ENCODE measurements around the gene LIME1. TPM values are rescaled to one million over a fixed set of nuclear protein-coding genes. Genes with fewer than 3 reads are reported as not detected.
A peak's percentile ranks its signal among the peaks of the same experiment; 100 is the strongest.

Gene LIME1
- polyA plus RNA-seq, 2 of the 4 experiments (the other 2 are of a cell fraction), result 2.5 to 6.5 TPM

DNA sequence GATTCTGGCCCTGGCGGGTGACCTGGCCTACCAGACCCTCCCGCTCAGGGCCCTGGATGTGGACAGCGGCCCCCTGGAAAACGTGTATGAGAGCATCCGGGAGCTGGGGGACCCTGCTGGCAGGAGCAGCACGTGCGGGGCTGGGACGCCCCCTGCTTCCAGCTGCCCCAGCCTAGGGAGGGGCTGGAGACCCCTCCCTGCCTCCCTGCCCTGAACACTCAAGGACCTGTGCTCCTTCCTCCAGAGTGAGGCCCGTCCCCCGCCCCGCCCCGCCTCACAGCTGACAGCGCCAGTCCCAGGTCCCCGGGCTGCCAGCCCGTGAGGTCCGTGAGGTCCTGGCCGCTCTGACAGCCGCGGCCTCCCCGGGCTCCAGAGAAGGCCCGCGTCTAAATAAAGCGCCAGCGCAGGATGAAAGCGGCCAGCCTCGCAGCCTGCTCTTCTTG is 2.2 kb downstream of the LIME1 start:
- TF ChIP-seq POLR2AphosphoS2 (conservative IDR thresholded peaks at IDR 0.05; ENCODE audit: low read length) (no peak), NPAS2 (CRISPR knock-in tag; IDR thresholded peaks at IDR 0.05; ENCODE audit: borderline replicate concordance) (no peak), HOXB5 (CRISPR knock-in tag; IDR thresholded peaks at IDR 0.05) (no peak), RAD21 (conservative IDR thresholded peaks at IDR 0.05 in 1 of 2, IDR thresholded peaks at IDR 0.05 in 1 of 2) (no peak), EHMT2 (IDR thresholded peaks at IDR 0.05; ENCODE audit: low read depth) (no peak), CEBPB (IDR thresholded peaks at IDR 0.05) (no peak)
- TF ChIP-seq, protein P1, sequence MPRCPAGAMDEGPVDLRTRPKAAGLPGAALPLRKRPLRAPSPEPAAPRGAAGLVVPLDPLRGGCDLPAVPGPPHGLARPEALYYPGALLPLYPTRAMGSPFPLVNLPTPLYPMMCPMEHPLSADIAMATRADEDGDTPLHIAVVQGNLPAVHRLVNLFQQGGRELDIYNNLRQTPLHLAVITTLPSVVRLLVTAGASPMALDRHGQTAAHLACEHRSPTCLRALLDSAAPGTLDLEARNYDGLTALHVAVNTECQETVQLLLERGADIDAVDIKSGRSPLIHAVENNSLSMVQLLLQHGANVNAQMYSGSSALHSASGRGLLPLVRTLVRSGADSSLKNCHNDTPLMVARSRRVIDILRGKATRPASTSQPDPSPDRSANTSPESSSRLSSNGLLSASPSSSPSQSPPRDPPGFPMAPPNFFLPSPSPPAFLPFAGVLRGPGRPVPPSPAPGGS (IDR thresholded peaks at IDR 0.05), result no peak
- TF ChIP-seq, protein P2, sequence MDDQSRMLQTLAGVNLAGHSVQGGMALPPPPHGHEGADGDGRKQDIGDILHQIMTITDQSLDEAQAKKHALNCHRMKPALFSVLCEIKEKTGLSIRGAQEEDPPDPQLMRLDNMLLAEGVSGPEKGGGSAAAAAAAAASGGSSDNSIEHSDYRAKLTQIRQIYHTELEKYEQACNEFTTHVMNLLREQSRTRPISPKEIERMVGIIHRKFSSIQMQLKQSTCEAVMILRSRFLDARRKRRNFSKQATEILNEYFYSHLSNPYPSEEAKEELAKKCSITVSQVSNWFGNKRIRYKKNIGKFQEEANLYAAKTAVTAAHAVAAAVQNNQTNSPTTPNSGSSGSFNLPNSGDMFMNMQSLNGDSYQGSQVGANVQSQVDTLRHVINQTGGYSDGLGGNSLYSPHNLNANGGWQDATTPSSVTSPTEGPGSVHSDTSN (IDR thresholded peaks at IDR 0.05), result no peak
- H3K4me2 ChIP-seq, result peak overlapping the region; percentile 98
- peak overlapping the region in 1 of 2 experiments; percentile 89; a peak in 4 of 6 replicates for H3K27ac ChIP-seq
- H3K9me3 ChIP-seq, result no peaks in the 10 kb centered on the region
- ATAC-seq (peak in 1 of 2 experiments; percentile 1; a peak in 1 of 6 replicates), FAIRE-seq (no peak), DNase-seq (ENCODE audit: low read depth in 1 of 2, low spot score in 1 of 2) (no peak)
- H3K4me3 ChIP-seq, result no peak overlapping the region; the same call in 2 of the 3 replicates
- POLR2A ChIA-PET, result interaction anchor here (1.0 to 1.2 kb wide), 2 partner anchors 31 to 127 kb away, joined by 3 read pairs; partner anchors contain the start of genes ARFRP1, TPD52L2 and ZGPAT
- peaks cover 17% of the 10 kb centered on the region for H3K4me1 ChIP-seq
- CTCF ChIA-PET, result interaction anchor here (1.1 kb wide), 1 partner anchor 41 kb away, joined by 3 read pairs; no protein-coding TSS in a partner anchor
- WGBS (ENCODE audit: missing lambda C conversion rate), result 90% methylated on average over 6 of the region's 26 CpGs

DNA sequence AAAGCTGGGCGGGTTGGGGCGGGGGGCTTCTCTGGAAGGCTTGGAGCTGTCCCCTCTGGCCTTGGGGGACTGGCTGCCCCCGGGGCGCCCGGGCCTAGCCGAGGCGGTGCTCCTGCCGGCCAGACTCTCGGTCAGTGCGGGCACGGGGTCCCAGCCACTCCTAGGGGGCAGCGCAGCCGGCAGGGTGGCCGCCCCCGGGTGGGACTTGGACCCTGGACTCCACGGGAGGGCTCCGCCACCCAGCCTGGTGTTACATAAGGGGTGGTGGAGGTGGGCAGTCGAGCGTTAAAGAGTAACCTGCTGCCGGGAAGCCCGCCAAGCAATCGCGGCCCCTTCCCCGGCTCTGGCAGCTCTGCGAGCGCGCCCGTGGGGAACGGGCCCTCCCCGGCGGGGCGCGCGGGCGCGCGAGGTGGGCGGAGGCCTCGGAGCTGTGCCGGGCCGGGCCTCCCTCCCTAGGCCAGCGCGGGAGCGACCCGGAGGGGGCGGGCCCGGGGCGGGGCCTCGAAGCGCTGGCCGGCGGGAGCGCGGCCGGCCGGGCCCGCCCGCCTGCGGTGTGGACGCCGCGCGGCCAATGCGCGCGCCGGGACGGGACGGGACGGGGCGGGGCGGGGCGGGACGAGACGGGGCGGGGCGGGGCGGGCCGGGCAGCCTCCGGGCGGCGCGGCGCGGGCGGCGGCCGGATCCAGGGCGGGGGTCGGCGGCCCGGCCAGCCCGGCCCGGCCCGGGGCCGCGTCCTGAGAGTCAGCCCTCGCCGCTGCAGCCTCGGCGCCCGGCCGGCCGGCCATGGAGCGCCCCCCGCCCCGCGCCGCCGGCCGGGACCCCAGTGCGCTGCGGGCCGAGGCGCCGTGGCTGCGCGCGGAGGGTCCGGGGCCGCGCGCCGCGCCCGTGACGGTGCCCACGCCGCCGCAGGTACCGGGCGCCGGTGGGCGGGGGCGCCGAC is 2.9 kb downstream of the LIME1 start, which contains the start of gene SLC2A4RG:
TSS of gene SLC2A4RG (plus strand) at position 647 of the 940 bp plus-strand sequence. CDS start at position 784, 137 bp downstream.
- Histone ChIP-seq H3K4me3 (peak within 1 kb of the TSS; percentile 97), H3K4me1 (peaks cover 17% of the 10 kb centered on the region), H3K9me3 (no peaks in the 10 kb centered on the region), H3K4me2 (peak within 1 kb of the TSS; percentile 98), H3K27ac (peak within 1 kb of the TSS; percentile 93 to 96)
- ChIA-PET POLR2A (interaction anchor here (1.0 to 1.2 kb wide), 2 partner anchors 32 to 126 kb away, joined by 3 read pairs; partner anchors contain the start of genes ARFRP1, TPD52L2 and ZGPAT), CTCF (interaction anchor here (1.1 kb wide), 1 partner anchor 41 kb away, joined by 3 read pairs; no protein-coding TSS in a partner anchor)
- DNase-seq (ENCODE audit: low read depth in 1 of 2, low spot score in 1 of 2) (peak; percentile 74 to 90), FAIRE-seq (no peak), ATAC-seq (peak; percentile 44 to 56)
- TF ChIP-seq FOSB (CRISPR knock-in tag; IDR thresholded peaks at IDR 0.05), result no peak
- TF ChIP-seq POLR2A (IDR thresholded peaks at IDR 0.05; ENCODE audit: low read length), result 0 out of 2 replicates have a peak, but pooled peaks have one; percentile 8
- TF ChIP-seq, protein P2 (IDR thresholded peaks at IDR 0.05), result 0 out of 2 replicates have a peak, but pooled peaks have one; percentile 5
- WGBS (ENCODE audit: missing lambda C conversion rate), result 85% methylated on average over 4 of the region's 136 CpGs

DNA sequence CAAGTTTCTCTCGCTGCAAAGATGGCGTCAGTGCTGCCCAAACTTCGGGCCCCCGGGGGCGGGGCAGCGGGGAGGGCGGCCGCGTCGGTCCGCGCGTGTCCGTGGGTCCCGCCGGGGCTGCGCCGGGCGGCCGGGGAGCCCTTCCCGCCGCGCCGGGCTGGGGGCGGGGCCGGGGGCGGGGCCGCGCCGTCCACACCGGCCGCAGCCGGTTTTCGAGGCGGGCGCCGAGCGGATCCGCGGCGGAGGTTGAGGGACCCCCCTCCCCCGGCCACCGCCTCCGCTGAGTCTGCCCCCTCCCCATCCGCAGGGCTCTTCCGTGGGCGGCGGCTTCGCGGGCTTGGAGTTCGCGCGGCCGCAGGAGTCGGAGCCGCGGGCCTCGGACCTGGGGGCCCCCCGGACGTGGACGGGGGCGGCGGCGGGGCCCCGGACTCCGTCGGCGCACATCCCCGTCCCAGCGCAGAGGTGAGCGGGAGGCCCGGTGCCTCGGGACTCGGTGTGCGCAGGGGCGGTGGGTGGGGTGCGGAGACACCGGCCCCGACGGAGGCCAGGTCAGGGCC is 3.7 kb downstream of the LIME1 start:
- peaks cover 17% of the 10 kb centered on the region for H3K4me1 ChIP-seq
- CTCF ChIA-PET, result interaction anchor here (0.7 to 2.2 kb wide), 8 partner anchors 11 to 246 kb away, joined by 3 to 12 read pairs (median 3); no protein-coding TSS in a partner anchor
- peak overlapping the region; percentile 93 to 96 for H3K27ac ChIP-seq
- no peak for FAIRE-seq
- TF ChIP-seq, protein P3, sequence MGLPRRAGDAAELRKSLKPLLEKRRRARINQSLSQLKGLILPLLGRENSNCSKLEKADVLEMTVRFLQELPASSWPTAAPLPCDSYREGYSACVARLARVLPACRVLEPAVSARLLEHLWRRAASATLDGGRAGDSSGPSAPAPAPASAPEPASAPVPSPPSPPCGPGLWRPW (IDR thresholded peaks at IDR 0.05), result no peak
- TF ChIP-seq PHF8 (IDR thresholded peaks at IDR 0.05; ENCODE audit: borderline replicate concordance, low read depth) (0 out of 2 replicates have a peak, but pooled peaks have one; percentile 23), MYC (IDR thresholded peaks at IDR 0.05; ENCODE audit: borderline replicate concordance, low read length) (no peak), JUN (IDR thresholded peaks at IDR 0.05) (peak in 1 of 2 experiments; percentile 45; a peak in 1 of 5 replicates)
- TF ChIP-seq, protein P1 (IDR thresholded peaks at IDR 0.05), result 0 out of 3 replicates have a peak, but pooled peaks have one; percentile 37
- H3K9me3 ChIP-seq, result no peaks in the 10 kb centered on the region
- H3K4me2 ChIP-seq, result peak overlapping the region; percentile 98
- peak overlapping the region; percentile 97 for H3K4me3 ChIP-seq
- POLR2A ChIA-PET, result interaction anchor here (1.2 to 1.6 kb wide), 7 partner anchors 12 to 240 kb away, joined by 3 to 16 read pairs (median 5); partner anchors contain the start of genes ARFRP1, PPDPF, TPD52L2 and ZGPAT
- peak; percentile 21 to 27 for ATAC-seq
- no CpG with 5 or more reads among the region's 80 CpGs for WGBS (ENCODE audit: missing lambda C conversion rate)
- DNase-seq (ENCODE audit: low read depth in 1 of 2, low spot score in 1 of 2), result peak in 1 of 2 experiments; percentile 45
